ENCODE data around the gene LOXHD1. TPM values are rescaled to one million over a fixed set of nuclear protein-coding genes. Genes with fewer than 3 reads are reported as not detected.

Gene LOXHD1
- total RNA-seq, 1 experiment from 2014 or later = not detected

DNA sequence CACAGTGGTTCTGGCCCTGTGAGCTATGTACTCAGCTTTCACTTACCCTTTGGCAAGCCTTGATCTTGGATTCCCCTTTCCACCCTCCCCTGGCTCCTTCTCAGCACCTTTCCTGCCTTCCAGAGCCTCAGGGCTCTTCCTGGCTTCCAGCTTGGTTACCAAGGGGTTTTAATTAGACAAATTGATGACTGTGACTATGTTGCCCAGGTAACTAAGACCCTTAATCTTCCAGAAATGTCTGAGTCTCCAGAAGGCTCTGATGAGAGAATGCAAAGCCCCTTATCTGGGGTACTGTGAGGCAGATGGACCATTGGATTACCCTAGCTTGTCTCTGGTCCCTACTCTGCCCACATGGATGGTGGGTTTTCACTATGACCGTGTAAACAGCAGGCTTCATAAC lies 174.2 kb downstream of the LOXHD1 start:
- DNase-seq (ENCODE audit: low read depth) = no peak

DNA sequence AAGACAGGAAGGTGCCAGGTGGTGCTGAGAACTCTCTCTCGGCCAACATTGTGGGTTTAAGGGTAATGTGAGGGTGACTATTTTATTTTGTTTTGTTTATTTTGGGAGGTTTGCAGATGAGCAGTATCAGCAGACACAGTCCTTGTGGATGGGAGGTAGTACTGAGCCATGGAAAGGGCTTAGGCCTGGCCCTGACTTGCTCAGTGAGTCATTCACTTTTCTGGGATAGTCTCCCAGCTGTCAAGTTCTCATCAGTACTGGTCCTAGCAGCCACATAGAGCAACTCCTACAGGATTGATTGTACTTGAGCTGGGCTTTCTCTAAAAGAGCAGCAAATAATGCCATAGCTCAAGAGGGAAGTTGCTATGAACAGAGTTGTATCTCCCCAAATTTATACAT lies 175.2 kb downstream of the LOXHD1 start:
- no peak for DNase-seq (ENCODE audit: low read depth)

GRCh38 chr18:46481048-46481846 lies 175.8 kb downstream of the LOXHD1 start:
- DNase-seq (ENCODE audit: low read depth) = peak; percentile 23

GRCh38 chr18:46480226-46480625 lies 176.8 kb downstream of the LOXHD1 start:
- no peak for DNase-seq (ENCODE audit: low read depth)

GRCh38 chr18:46478796-46479195 lies 178.2 kb downstream of the LOXHD1 start:
- no peak for DNase-seq (ENCODE audit: low read depth)

DNA sequence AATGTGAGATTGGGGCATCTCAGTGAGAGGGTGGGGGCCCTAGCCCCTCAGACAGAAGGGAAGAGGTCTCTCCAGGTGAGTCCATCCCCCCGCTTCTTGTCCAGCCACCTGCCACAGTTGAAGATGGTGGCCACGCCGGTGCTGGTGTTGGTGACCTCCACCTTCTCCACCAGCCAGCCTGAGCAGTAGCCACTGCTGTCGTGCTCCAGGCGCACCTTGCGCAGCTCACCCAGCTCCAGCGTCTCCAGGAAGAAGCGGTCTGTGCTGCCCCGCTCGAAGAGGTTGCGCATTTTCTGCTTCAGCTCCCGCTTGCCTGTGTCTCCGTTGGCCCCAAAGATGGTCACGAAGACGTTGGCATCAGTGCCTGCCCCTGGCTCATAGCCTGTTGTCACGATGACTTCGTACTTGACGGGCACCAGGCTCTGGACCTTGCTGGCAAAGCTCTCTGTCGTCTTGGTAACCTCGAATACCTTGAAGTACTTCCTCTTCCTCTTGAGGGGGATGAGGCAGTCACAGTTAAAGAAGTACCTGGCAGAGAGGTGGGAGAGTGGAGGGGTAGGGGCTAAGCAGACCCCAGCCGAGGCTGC lies 179.5 kb downstream of the LOXHD1 start:
- DNase-seq (ENCODE audit: low read depth) = no peak

GRCh38 chr18:46475390-46475752 lies 181.6 kb downstream of the LOXHD1 start:
- no peak for DNase-seq (ENCODE audit: low read depth)

- no peak for DNase-seq (ENCODE audit: low read depth)
Measured at GRCh38 chr18:46474487-46475389, 182.3 kb downstream of the LOXHD1 start.

DNA sequence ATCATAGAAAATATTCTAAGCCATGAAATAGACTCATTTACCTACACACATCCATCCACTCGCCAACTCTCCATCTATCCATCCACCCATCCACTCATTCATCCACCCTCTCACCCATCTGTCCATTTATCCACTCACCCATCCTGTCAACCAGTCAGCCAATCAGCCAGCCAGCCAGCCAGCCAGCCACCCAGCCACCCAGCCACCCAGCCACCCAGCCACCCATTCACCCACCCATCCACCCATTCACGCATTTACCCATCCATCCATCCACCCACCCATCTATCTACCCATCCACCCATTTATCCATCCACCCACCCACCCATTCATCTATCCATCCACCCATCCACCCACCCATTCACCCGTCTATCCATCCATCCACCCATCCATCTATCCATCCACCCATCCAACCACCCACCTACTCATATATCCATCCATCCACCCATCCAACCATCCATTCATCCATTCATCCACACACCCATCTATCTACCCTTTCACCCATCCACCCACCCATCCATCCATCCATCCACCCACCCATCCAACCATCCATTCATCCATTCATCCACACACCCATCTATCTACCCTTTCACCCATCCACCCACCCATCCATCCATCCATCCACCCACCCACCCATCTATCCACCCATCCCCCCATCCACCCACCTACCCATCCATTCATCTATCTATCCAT lies 185.1 kb downstream of the LOXHD1 start:
- DNase-seq (ENCODE audit: low read depth) = no peak

GRCh38 chr18:46470714-46471113 lies 186.3 kb downstream of the LOXHD1 start:
- DNase-seq (ENCODE audit: low read depth) = no peak

- DNase-seq (ENCODE audit: low read depth) = no peak
Measured at GRCh38 chr18:46469186-46469915, 187.7 kb downstream of the LOXHD1 start.

GRCh38 chr18:46468426-46469180 lies 188.4 kb downstream of the LOXHD1 start:
- no peak for DNase-seq (ENCODE audit: low read depth)

GRCh38 chr18:46466234-46467160 lies 190.5 kb downstream of the LOXHD1 start:
- DNase-seq (ENCODE audit: low read depth) = no peak

GRCh38 chr18:46464926-46465655 lies 191.9 kb downstream of the LOXHD1 start:
- DNase-seq (ENCODE audit: low read depth) = no peak

DNA sequence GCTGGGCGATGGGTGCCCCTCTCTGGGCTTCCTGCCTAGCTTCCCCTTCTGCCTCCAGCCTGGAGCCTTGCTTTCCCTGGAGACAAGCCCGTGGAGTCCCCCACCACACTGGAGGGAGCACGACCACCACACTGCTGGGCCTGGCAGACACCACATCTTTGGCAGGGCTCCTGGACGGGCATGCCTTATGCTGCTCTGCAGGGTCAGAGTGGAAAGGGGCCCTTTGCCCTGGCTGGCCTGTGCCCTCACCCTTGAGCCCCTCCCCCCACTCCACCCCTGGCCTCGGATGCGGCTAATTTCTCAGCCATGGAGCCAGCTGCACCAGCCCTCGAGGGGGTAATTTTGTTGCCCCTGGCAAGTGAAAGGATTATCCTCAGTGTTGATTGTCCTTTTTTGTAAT lies 194.5 kb downstream of the LOXHD1 start:
- no peak for DNase-seq (ENCODE audit: low read depth)

DNA sequence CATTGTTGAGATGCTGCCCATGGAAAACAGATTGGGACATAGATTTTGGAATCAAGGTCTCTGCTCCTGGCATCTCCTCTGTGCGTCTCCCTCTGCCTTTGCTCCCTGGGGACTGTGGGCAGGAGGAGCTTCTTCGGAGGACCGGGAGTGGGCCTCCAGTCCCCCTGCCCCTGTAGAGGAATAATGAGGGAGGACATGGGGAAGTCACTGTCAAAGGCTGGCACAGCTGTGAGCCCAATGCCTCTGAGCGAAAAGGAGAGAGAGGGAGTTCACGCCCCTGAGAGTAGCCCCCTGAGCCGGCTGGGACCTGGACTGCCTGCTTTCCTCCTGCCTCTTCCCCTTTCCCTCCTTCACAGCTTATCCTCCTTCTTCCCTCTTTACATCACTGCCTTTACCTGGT lies 195.0 kb downstream of the LOXHD1 start:
- no peak for DNase-seq (ENCODE audit: low read depth)

DNA sequence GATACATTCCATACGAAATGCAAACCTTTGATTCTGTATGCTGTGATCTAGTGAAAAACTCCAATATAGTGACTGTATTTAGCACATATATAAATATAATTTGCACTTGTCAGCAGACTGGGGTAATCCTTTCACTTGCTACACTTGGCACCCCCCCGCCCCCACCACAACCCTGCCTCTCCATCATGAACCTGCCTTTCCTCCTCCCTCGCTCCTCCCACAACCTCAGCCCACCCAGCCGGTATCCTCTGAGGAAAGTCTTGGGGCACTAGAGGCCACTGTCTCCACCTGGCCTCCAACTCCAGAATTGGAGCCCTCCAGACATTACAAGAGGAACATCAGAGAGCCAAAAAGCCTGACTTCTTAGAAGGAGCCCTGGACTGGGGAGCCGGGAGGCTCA lies 196.3 kb downstream of the LOXHD1 start:
- DNase-seq (ENCODE audit: low read depth) = no peak

GRCh38 chr18:46459789-46460455 lies 197.1 kb downstream of the LOXHD1 start:
- no peak for DNase-seq (ENCODE audit: low read depth)

All from HT1080 (cell line).